ENCODE data around the gene SGCG. TPM values are rescaled to one million over a fixed set of nuclear protein-coding genes. Genes with fewer than 3 reads are reported as not detected.

The SGCG gene
- total and polyA plus RNA-seq, 2 of the 4 experiments (the other 2 are of a cell fraction), result under 0.01 TPM; not detected in 1

DNA sequence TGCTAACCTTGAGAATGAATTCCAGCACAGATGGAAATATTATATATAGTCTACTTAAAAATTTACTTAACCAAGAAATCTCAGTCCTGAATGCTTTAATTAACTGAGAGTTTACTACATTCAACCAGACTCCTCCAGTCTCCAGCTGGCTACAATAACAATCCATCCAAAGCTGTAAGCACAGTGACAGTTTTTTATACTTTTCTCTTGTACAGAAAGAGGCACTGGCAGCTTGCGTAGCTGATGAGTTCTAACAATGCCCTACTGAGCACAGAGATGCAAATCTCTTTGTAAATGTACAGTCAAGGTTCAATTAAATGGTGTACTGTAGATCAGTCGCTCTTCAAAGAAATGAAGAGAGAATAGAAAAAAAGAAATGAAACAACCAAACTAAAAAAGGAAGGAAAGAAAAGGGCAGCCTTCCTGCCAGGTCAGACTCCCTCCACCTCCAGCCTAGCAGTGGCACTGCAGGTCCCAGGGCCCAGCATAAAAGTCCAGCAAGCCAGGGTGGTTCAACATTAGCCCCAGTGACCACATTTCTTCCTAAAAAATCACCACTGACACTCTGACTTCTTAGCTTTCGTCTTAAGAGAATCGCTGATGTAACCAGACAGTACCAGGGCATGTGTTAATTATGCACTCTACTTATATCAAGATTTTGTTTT, 164.3 kb downstream of the SGCG start:
- Histone ChIP-seq H3K9me3 (ENCODE audit: control insufficient read depth, insufficient read depth, low read length) (no peaks in the 10 kb centered on the region; the same call in 1 of the 2 replicates), H4K5ac (ENCODE audit: low read depth, low read length) (no peak overlapping the region), H3K36me3 (ENCODE audit: control insufficient read depth, insufficient read depth, low read length) (peaks cover 37% of the 10 kb centered on the region), H2BK20ac (ENCODE audit: low read depth, low read length) (no peak overlapping the region), H3K4me3 (ENCODE audit: insufficient read depth, low read depth, low read length) (no peak overlapping the region), H2AK5ac (ENCODE audit: low read depth, low read length) (no peak overlapping the region), H4K20me1 (ENCODE audit: insufficient read depth, low read length) (peaks cover 16% of the 10 kb centered on the region), H3K4me2 (ENCODE audit: low read depth, low read length) (peak overlapping the region; percentile 17; the same call in 1 of the 2 replicates), H2BK120ac (ENCODE audit: low read depth, low read length) (no peak overlapping the region), H4K8ac (ENCODE audit: low read depth in 2 of 2, low read length in 2 of 2) (no peak overlapping the region), H2BK5ac (ENCODE audit: low read depth, low read length, poor library complexity, severe bottlenecking) (peak overlapping the region; percentile 3), H2AFZ (replicated peaks; ENCODE audit: low read length, poor library complexity) (no peak overlapping the region), H3K9me1 (ENCODE audit: insufficient read depth, low read length) (peaks cover 7% of the 10 kb centered on the region), H3K9ac (ENCODE audit: low read depth, low read length) (no peak overlapping the region), H3K27me3 (ENCODE audit: control insufficient read depth, insufficient read depth, low read length) (no peaks in the 10 kb centered on the region), H3K56ac (ENCODE audit: extremely low read depth, insufficient read depth, low read length) (no peak overlapping the region), H2BK15ac (ENCODE audit: low read depth, low read length) (no peak overlapping the region), H2AK9ac (replicated peaks; ENCODE audit: low read depth, low read length, poor library complexity) (no peak overlapping the region), H3K23ac (ENCODE audit: low read depth, low read length) (no peak overlapping the region), H3K14ac (replicated peaks; ENCODE audit: low read depth, low read length) (no peak overlapping the region), H3K27ac (ENCODE audit: insufficient read depth, low read length) (peak overlapping the region; percentile 63; the same call in 1 of the 2 replicates), H3K4me1 (ENCODE audit: control insufficient read depth, insufficient read depth, low read length) (peaks cover 14% of the 10 kb centered on the region), H3K18ac (ENCODE audit: low read depth, low read length) (no peak overlapping the region), H3K4ac (ENCODE audit: low read depth, low read length) (no peak overlapping the region), H4K91ac (ENCODE audit: insufficient read depth, low read depth, low read length) (no peak overlapping the region), H3K79me1 (ENCODE audit: low read depth in 1 of 2, low read length in 2 of 2) (peaks cover 33 to 46% of the 10 kb centered on the region in 2 experiments)
- intact Hi-C loops (cut with micrococcal nuclease) (no loop called here), dilution Hi-C loops (cut with HindIII; ENCODE audit: low sequenced_read_pairs, unreplicated experiment) (no loop called here), in situ Hi-C loops (cut with MboI; ENCODE audit: low sequenced_read_pairs) (no loop called here)
- ChIA-PET POLR2A (ENCODE audit: unreplicated experiment) (no interaction called here), CTCF (no interaction called here)
- DNase-seq, result no peak
- peak; percentile 63 for ATAC-seq (ENCODE audit: low read depth)
- no TSS peak for BruUV-seq (replicated peaks)
- WGBS, 2 experiments (ENCODE audit: extremely low coverage in 2 of 2, insufficient read length in 1 of 2), result 17% methylated on average over 1 of the region's 4 CpGs; no CpG with 5 or more reads in 1 of the 2 experiments
- TF ChIP-seq RAD21 (IDR thresholded peaks at IDR 0.05; ENCODE audit: low read length) (no peak), BHLHE40 (IDR thresholded peaks at IDR 0.05; ENCODE audit: low read depth, low read length) (no peak), CTCF (conservative IDR thresholded peaks at IDR 0.05; ENCODE audit: low read depth, low read length) (no peak), CEBPB (IDR thresholded peaks at IDR 0.05; ENCODE audit: low read depth, low read length) (no peak)
- TF ChIP-seq, protein P1, sequence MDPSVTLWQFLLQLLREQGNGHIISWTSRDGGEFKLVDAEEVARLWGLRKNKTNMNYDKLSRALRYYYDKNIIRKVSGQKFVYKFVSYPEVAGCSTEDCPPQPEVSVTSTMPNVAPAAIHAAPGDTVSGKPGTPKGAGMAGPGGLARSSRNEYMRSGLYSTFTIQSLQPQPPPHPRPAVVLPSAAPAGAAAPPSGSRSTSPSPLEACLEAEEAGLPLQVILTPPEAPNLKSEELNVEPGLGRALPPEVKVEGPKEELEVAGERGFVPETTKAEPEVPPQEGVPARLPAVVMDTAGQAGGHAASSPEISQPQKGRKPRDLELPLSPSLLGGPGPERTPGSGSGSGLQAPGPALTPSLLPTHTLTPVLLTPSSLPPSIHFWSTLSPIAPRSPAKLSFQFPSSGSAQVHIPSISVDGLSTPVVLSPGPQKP (IDR thresholded peaks at IDR 0.05; ENCODE audit: borderline replicate concordance, low read depth, low read length), result no peak
